DOHH2 (cell line): Measurements from ENCODE around the gene PIM3.
A peak's percentile ranks its signal among the peaks of the same experiment; 100 is the strongest.

Source experiments
- EZH2phosphoT487 ChIP-seq: fragments of 200-600 bp; sonication (generic); IDR thresholded peaks from 2 replicates; pipeline ENCODE4 v1.6.1; 2017; ENCODE audit warnings: borderline replicate concordance, mild to moderate bottlenecking, antibody characterized with exemption, low read length, moderate library complexity, mixed read lengths
- TF ChIP-seq, protein P1 (sequence below): fragments of 200-600 bp; sonication (generic); IDR thresholded peaks from one replicate; pipeline ENCODE4 v1.5.1; 2014; ENCODE audit warnings: antibody characterized with exemption, mild to moderate bottlenecking, low read depth, low read length; ENCODE audit not compliant: poor library complexity, severe bottlenecking

DNA sequence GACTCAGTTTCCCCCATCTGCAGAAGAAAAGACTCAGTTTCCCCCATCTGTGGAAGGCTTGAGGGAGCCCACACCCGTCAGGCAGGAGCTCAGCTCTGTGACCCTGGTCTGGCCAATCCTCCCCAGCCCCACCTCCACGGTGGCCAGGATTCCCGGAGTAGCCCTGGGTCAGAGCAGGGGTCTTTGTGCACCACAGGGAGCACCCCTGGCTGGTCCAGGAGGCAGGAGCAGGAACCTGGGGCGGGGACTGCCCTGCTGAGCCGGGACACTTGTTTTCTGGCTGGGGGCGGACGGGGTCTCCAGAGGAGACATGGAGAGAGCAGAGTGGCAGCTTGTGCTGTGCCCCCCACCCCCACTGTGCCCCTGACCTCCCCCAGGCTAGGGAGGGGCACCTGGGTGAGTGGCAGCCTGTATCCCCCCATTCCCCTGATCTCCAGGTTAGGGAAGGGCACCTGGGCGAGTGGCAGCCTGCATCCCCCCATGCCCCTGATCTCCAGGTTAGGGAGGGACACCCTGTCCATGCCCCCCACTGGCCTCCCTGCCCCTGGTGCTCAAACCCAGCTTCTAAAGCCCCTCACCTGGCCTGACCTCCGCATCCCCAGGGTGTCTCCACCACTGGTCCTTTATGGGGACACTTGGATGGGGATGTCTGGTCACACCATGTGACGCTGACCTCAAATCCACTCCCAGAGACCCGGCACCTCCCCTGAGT is 33.2 kb downstream of the PIM3 start:
- TF ChIP-seq, protein P1, sequence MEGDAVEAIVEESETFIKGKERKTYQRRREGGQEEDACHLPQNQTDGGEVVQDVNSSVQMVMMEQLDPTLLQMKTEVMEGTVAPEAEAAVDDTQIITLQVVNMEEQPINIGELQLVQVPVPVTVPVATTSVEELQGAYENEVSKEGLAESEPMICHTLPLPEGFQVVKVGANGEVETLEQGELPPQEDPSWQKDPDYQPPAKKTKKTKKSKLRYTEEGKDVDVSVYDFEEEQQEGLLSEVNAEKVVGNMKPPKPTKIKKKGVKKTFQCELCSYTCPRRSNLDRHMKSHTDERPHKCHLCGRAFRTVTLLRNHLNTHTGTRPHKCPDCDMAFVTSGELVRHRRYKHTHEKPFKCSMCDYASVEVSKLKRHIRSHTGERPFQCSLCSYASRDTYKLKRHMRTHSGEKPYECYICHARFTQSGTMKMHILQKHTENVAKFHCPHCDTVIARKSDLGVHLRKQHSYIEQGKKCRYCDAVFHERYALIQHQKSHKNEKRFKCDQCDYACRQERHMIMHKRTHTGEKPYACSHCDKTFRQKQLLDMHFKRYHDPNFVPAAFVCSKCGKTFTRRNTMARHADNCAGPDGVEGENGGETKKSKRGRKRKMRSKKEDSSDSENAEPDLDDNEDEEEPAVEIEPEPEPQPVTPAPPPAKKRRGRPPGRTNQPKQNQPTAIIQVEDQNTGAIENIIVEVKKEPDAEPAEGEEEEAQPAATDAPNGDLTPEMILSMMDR = peak; percentile 1
- TF ChIP-seq EZH2phosphoT487 = no peak
